Neuron (in vitro differentiated cells): ENCODE data around the gene EFNA5.

ENCODE experiments used
- H2AFZ ChIP-seq: one replicate; pipeline ENCODE4 v1.6.1; 2013; ENCODE audit warnings: low read depth, mild to moderate bottlenecking, inconsistent platforms, low read length, moderate library complexity
- H3K27me3 ChIP-seq: one replicate; pipeline ENCODE4 v1.6.1; 2013; ENCODE audit warnings: low read length; ENCODE audit not compliant: insufficient read depth
- H3K36me3 ChIP-seq: one replicate; pipeline ENCODE4 v1.6.1; 2013; ENCODE audit warnings: low read length; ENCODE audit not compliant: insufficient read depth
- H3K4me1 ChIP-seq: one replicate; pipeline ENCODE4 v1.6.1; 2013; ENCODE audit warnings: low read length; ENCODE audit not compliant: insufficient read depth
- H3K4me3 ChIP-seq: 2 replicates; pipeline ENCODE4 v1.5.1; 2013; ENCODE audit warnings: mild to moderate bottlenecking, low read length, moderate library complexity
- H3K9me3 ChIP-seq: one replicate; pipeline ENCODE4 v1.6.1; 2013; ENCODE audit warnings: low read length

Gene EFNA5

GRCh38 chr5:107548477-107548876, 122.3 kb downstream of the EFNA5 start:
- Histone ChIP-seq H3K27me3 (no peaks in the 10 kb centered on the region), H2AFZ (no peak overlapping the region), H3K4me1 (peaks cover 15% of the 10 kb centered on the region), H3K4me3 (no peak overlapping the region), H3K9me3 (no peaks in the 10 kb centered on the region), H3K36me3 (no peaks in the 10 kb centered on the region)

GRCh38 chr5:107546719-107547118, 124.0 kb downstream of the EFNA5 start:
- no peaks in the 10 kb centered on the region for H3K36me3 ChIP-seq
- H3K9me3 ChIP-seq = no peaks in the 10 kb centered on the region
- no peaks in the 10 kb centered on the region for H3K27me3 ChIP-seq
- H2AFZ ChIP-seq = no peak overlapping the region
- H3K4me1 ChIP-seq = peaks cover 25% of the 10 kb centered on the region
- H3K4me3 ChIP-seq = no peak overlapping the region

DNA sequence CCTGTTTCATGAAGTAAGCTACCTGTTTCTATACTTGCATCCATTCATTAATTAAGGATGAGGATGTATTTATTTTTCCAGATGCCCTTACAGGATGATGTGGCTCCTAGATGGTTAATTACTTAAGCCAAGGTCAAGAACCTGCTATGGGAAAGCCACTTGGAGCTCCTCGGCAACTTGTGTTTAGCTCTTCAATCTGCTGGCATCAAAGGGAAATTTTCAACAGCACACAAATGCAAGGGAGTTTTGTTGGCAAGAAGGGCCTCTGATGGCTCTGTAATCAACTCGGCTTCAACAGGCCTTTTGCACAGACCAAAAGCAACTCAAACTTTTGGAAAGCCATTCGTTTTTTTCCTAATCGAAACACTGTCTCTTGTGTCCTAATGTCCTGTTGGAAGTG, 125.3 kb downstream of the EFNA5 start:
- Histone ChIP-seq H3K9me3 (no peaks in the 10 kb centered on the region), H2AFZ (no peak overlapping the region), H3K27me3 (no peaks in the 10 kb centered on the region), H3K36me3 (no peaks in the 10 kb centered on the region), H3K4me1 (peaks cover 25% of the 10 kb centered on the region), H3K4me3 (no peak overlapping the region)

DNA sequence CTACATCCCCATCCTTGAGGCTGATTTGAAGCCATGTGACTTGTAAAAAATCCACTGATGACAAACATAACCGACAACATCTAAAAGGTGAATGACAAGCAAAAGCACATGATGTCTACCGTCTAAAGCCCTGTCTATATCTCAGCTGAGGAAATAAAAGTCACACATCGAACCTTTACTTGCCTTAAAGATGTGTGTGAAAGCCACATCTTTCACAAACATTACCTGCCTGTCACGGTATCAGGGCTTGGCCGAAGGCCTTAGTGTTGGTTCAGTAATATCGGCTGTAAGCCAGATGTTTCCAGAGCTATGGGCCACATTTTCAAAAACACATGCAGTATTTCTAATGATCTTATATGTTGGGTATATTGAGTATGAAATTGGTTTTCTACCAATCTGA, 125.8 kb downstream of the EFNA5 start:
- no peaks in the 10 kb centered on the region for H3K9me3 ChIP-seq
- peaks cover 30% of the 10 kb centered on the region for H3K4me1 ChIP-seq
- H2AFZ ChIP-seq = no peak overlapping the region
- H3K27me3 ChIP-seq = no peaks in the 10 kb centered on the region
- H3K4me3 ChIP-seq = no peak overlapping the region
- no peaks in the 10 kb centered on the region for H3K36me3 ChIP-seq

GRCh38 chr5:107544476-107544875, 126.3 kb downstream of the EFNA5 start:
- Histone ChIP-seq H2AFZ (no peak overlapping the region), H3K27me3 (no peaks in the 10 kb centered on the region), H3K4me3 (no peak overlapping the region), H3K36me3 (no peaks in the 10 kb centered on the region), H3K9me3 (no peaks in the 10 kb centered on the region), H3K4me1 (peaks cover 35% of the 10 kb centered on the region)

GRCh38 chr5:107543868-107544267, 126.9 kb downstream of the EFNA5 start:
- H3K36me3 ChIP-seq = no peaks in the 10 kb centered on the region
- no peaks in the 10 kb centered on the region for H3K27me3 ChIP-seq
- peaks cover 41% of the 10 kb centered on the region for H3K4me1 ChIP-seq
- no peak overlapping the region for H2AFZ ChIP-seq
- no peaks in the 10 kb centered on the region for H3K9me3 ChIP-seq
- no peak overlapping the region for H3K4me3 ChIP-seq

- no peaks in the 10 kb centered on the region for H3K36me3 ChIP-seq
- H3K9me3 ChIP-seq = no peaks in the 10 kb centered on the region
- H3K27me3 ChIP-seq = no peaks in the 10 kb centered on the region
- no peak overlapping the region for H3K4me3 ChIP-seq
- no peak overlapping the region for H2AFZ ChIP-seq
- peaks cover 48% of the 10 kb centered on the region for H3K4me1 ChIP-seq
These were observed 127.9 kb downstream of the EFNA5 start for GRCh38 chr5:107542831-107543231.

DNA sequence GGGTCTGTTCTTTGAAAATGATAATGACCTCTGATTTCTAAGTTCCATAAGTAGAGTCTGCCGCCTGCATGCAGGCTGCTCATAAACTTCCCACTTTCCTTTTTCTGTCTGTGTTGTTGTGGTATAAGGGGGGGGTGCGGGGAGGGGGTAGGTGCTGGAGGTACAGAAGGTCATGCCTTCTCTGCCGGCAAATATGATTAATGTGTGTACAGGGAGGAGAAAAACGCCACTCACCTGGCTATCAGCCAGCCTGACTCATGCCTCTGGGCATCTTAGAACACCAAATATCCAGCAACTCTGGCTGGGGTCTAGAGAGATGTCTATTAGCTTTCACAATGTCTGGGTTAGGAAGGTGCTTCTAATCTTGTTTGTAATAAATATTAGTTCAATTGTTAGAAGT, 128.3 kb downstream of the EFNA5 start:
- Histone ChIP-seq H3K9me3 (no peaks in the 10 kb centered on the region), H3K27me3 (no peaks in the 10 kb centered on the region), H3K4me1 (peaks cover 48% of the 10 kb centered on the region), H3K4me3 (no peak overlapping the region), H2AFZ (no peak overlapping the region), H3K36me3 (no peaks in the 10 kb centered on the region)

DNA sequence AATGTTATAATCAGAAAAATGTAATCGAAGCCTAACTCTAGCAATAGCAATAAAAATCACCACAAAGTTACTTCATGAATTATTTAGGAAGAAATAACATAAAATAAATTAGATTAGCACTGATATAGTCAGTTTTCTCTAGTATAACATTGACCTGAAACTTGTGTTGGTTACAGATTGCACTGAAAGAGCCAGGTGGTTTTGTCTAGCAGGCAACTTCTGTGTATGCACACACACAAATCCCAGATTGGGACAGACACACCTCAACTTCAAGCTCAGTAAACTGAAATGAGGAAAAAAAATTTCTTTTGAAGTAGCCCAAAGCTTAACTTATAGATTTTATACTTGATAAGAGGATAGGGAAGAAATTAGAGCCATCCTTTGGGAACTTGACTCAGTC, 129.3 kb downstream of the EFNA5 start:
- Histone ChIP-seq H3K36me3 (no peaks in the 10 kb centered on the region), H3K4me3 (no peak overlapping the region), H3K9me3 (no peaks in the 10 kb centered on the region), H2AFZ (no peak overlapping the region), H3K4me1 (peaks cover 48% of the 10 kb centered on the region), H3K27me3 (no peaks in the 10 kb centered on the region)

GRCh38 chr5:107539726-107540330, 130.9 kb downstream of the EFNA5 start:
- H3K9me3 ChIP-seq = no peaks in the 10 kb centered on the region
- H2AFZ ChIP-seq = no peak overlapping the region
- H3K27me3 ChIP-seq = no peaks in the 10 kb centered on the region
- no peak overlapping the region for H3K4me3 ChIP-seq
- peaks cover 39% of the 10 kb centered on the region for H3K4me1 ChIP-seq
- no peaks in the 10 kb centered on the region for H3K36me3 ChIP-seq

- peaks cover 39% of the 10 kb centered on the region for H3K4me1 ChIP-seq
These were observed 131.8 kb downstream of the EFNA5 start for GRCh38 chr5:107538805-107539445.

DNA sequence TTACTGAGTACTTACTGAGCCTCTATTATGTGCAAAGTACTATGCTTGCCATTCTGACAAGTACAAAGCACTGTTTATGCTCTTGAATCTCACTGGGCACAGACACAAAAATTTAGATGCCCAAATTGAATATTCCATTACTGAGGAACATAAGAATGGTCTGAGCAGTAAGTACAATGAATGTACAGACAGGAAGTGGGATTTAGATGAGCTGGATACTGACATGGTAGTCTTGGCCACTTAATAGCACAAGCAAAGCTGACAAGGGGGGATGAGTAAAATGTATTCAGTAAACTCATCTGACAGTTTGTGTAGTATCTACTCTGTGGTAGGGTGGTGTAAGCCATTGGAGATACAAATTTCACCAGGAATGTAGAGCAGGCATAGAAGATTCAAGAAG, 132.4 kb downstream of the EFNA5 start:
- peaks cover 38% of the 10 kb centered on the region for H3K4me1 ChIP-seq

More at GRCh38 chr5:107538805-107539445, 131.8 kb downstream of the EFNA5 start:
- Histone ChIP-seq H3K36me3 (no peaks in the 10 kb centered on the region), H2AFZ (no peak overlapping the region), H3K4me3 (no peak overlapping the region), H3K9me3 (no peaks in the 10 kb centered on the region), H3K27me3 (no peaks in the 10 kb centered on the region)

GRCh38 chr5:107535849-107536248, 134.9 kb downstream of the EFNA5 start:
- Histone ChIP-seq H3K36me3 (no peaks in the 10 kb centered on the region), H3K9me3 (no peaks in the 10 kb centered on the region), H3K4me3 (no peak overlapping the region), H3K27me3 (no peaks in the 10 kb centered on the region), H3K4me1 (peaks cover 28% of the 10 kb centered on the region), H2AFZ (no peak overlapping the region)

More for the DNA sequence above, 132.4 kb downstream of the EFNA5 start:
- no peaks in the 10 kb centered on the region for H3K9me3 ChIP-seq
- no peak overlapping the region for H2AFZ ChIP-seq
- H3K36me3 ChIP-seq = no peaks in the 10 kb centered on the region
- no peak overlapping the region for H3K4me3 ChIP-seq
- H3K27me3 ChIP-seq = no peaks in the 10 kb centered on the region
